LHCN-M2 (cell line): Measurements from ENCODE around the gene DISP3. TPM values are rescaled to one million over a fixed set of nuclear protein-coding genes. Genes with fewer than 3 reads are reported as not detected.

Experiments
- DNase-seq: peaks from one replicate; pipeline ENCODE4 v3.0.0-alpha.2; 2012; ENCODE audit warnings: low read depth
- total RNA-seq: library from RNA; depleted of rRNA; stranded (reverse); fragments of >200 nt; gene quantifications from 2 replicates; pipeline ENCODE4 v1.2.3, GENCODE V29; 2014

DISP3 gene
- total RNA-seq, 1 experiment from 2014 or later: not detected

DNA sequence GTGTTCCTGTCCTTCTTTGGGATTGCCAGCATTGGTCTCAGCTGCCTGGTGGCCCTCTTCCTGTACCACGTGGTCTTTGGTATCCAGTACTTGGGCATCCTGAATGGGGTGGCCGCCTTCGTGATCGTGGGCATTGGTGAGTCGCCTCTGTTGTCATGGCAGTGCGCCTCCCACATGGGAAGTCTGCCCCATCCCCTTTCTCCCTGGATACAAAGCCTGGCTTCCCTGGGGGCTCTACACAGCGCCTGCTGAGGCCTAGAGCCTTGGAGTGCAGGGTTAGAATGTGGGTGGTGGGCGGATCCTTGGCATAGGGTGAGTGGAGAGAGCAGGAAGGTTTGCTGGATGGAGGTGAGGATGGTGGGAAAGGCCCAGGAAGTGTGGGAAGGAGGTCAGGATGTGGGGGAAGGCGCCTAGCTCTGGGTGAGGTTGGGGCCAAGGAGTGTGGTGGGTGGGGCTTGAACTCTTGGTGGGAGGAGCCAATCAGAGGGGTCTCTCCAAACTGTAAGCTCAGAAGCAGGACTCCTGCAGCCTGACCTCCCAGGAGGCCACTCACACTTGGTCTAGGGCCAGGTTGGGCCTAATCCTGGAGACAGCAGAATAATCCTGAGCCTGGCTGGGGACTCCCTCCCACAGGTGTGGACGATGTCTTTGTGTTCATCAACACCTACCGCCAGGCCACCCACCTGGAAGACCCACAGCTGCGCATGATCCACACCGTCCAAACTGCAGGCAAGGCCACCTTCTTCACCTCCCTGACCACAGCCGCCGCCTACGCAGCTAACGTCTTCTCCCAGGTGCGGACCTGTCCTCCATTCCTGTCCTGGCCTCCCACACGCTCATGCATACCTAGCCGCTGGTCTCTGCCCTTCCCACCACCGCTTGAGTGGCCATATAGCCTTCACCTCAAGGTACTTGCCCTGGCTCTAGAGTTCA, 36.7 kb downstream of the DISP3 start:
- no peak for DNase-seq

GRCh38 chr1:11516961-11517635, 38.1 kb downstream of the DISP3 start:
- no peak for DNase-seq

GRCh38 chr1:11518016-11518701, 39.2 kb downstream of the DISP3 start:
- no peak for DNase-seq

- no peak for DNase-seq
Observed at GRCh38 chr1:11518791-11519628, 40.1 kb downstream of the DISP3 start.

DNA sequence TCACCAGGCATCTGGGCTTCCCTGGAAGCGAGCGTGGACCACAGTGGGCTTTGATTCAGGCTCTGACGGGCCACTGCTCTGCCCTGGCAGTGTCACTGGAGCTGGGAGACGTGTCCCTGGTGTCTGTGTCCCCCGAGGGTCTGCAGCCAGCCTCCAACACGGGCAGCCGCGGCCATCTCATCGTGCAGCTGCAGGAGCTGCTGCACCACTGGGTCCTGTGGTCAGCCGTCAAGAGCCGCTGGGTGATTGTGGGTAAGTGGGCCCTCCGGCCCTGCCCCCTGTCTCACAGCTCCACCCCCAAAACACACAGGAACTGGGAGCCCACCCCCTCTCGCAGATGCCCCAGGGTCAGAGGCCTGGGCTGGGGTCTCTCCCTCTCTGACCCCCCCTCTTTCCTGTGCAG, 40.7 kb downstream of the DISP3 start:
- DNase-seq: no peak

- no peak for DNase-seq
Observed at GRCh38 chr1:11520531-11521233, 41.7 kb downstream of the DISP3 start.

DNA sequence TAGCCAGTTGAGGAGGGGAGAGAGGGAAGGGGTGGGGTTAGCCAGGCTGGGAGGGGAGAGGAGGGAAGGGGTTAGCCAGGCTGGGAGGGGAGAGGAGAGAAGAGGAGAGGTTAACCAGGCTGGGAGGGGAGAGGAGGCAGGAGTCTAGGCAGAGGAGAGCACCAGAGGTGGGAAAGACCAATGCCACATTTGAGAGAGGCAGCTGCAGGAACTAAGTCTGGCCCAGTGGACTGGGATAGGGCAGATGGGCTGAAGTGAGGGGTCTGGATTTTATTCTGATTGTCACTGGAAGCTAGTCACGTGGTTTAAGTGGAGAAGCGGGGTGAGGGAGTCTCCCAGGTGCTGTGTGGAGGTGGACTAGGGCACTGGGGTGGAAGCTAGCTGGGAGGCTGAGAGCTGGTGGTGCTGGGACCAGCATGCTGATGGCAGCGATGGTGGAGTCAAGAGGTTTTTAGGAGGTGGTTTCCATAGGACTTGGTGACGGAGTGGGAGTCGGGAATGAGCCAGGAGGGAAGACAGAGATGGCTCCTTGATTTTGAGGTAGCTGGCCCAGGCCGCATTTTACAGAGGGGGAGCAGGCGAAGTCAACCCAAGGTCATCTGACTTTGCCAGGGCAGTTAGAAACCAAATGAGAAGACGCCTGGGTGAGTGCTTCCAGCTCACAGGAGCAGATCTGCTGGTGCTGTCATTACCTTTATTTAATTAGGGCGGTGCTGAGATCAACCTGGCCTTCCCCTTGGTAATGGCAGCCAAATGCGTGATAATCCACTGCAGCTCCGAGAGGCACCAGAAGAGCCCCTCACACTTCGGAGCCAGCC, 42.8 kb downstream of the DISP3 start:
- no peak for DNase-seq

DNA sequence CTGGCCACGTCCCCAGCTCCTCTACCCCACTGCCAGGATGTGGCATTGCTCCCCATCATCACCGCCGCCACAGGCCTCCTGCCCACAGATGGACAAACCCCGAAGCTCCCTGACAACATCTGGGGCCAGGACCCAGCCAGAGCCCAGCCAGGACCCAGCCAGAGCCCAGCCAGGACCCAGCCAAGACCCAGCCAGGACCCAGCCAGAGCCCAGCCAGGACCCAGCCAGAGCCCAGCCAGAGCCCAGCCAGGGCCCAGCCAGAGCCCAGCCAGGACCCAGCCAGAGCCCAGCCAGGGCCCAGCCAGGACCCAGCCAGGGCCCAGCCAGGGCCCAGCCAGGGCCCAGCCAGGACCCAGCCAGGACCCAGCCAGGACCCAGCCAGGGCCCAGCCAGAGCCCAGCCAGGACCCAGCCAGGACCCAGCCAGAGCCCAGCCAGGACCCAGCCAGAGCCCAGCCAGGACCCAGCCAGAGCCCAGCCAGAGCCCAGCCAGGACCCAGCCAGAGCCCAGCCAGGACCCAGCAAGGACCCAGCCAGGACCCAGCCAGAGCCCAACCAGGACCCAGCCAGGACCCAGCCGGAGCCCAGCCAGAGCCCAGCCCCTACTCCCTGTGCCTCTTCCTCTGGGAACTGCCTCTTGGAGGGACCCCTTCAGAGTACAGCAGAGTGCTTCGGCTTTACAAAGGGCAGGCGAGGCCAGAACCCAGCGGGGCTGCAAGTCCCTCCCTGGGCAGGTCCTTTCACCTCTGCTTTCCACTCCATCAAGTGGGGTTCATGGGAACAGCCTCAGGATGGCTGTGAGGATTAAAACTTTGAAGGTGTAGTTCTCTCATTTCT, 43.7 kb downstream of the DISP3 start:
- no peak for DNase-seq

DNA sequence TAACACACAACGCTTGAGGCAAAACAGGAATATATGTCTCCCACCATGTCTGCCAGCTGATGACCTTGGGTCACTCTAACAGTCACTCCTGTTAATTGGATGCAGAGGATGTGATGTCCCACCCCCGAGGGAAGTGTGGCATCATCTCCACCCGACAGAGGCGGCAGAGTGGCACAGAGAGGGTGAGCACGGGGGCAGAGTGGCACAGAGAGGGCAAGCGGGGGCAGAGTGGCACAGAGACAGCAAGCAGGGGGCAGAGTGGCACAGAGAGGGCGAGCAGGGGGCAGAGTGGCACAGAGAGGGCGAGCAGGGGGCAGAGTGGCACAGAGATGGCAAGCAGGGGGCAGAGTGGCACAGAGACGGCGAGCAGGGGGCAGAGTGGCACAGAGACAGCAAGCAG, 44.3 kb downstream of the DISP3 start:
- no peak for DNase-seq

DNA sequence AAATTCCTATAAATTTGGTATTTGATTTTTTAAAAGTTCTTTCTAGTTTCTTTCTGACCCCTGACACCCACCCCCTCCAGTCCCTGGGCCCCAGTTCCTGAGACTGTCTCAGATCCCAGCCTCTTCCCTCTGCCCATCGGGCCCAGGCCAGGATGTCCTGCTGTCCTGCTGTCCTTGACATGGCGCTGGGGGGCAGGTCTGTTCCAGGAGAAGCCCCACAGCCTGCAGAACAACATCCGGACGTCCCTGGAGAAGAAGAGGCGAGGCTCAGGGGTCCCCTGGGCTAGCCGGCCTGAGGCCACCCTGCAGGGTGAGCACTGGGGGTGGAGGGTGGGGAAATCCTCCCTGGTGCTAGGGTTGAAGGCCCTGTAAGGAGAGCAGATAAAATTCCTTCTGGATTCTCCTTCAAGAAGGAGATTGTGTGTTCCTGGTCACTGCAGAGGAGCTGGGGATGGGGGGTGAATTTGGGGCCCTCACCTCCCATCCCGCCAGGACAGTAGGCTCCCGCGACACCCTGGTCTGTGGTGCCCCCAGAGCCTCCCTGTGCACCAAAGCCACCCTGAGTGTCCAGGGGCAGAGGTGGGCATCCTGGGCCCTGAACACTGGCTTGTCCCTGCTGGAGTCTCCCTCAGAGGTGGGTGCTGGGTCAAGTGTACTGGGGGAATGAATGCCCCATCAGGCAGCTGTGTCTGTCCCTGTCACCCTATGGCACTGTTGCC, 45.0 kb downstream of the DISP3 start:
- no peak for DNase-seq

- DNase-seq: no peak
Observed at GRCh38 chr1:11524465-11525150, 45.7 kb downstream of the DISP3 start.

GRCh38 chr1:11525151-11525505, 46.2 kb downstream of the DISP3 start:
- no peak for DNase-seq

DNA sequence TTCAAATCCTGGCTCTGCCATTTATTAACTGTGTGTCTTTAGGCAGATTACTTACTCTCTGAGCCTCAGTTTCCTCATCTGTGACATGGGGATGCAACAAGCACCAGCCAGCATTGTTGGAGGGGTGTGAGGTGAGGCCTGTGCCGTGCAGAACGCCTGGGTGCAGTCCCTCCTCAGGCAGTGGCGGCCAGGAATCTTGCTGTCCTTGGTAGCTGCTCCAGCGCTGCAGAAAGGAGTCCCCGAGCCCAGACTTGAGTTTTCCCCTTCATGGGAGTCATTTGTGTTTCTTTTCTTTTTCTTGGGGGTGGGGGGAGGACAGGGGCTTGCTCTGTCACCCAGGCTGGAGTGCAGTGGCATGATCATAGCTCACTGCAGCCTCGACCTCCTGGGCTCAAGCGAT, 46.6 kb downstream of the DISP3 start:
- DNase-seq: no peak

GRCh38 chr1:11526071-11526895, 47.3 kb downstream of the DISP3 start:
- DNase-seq: no peak

DNA sequence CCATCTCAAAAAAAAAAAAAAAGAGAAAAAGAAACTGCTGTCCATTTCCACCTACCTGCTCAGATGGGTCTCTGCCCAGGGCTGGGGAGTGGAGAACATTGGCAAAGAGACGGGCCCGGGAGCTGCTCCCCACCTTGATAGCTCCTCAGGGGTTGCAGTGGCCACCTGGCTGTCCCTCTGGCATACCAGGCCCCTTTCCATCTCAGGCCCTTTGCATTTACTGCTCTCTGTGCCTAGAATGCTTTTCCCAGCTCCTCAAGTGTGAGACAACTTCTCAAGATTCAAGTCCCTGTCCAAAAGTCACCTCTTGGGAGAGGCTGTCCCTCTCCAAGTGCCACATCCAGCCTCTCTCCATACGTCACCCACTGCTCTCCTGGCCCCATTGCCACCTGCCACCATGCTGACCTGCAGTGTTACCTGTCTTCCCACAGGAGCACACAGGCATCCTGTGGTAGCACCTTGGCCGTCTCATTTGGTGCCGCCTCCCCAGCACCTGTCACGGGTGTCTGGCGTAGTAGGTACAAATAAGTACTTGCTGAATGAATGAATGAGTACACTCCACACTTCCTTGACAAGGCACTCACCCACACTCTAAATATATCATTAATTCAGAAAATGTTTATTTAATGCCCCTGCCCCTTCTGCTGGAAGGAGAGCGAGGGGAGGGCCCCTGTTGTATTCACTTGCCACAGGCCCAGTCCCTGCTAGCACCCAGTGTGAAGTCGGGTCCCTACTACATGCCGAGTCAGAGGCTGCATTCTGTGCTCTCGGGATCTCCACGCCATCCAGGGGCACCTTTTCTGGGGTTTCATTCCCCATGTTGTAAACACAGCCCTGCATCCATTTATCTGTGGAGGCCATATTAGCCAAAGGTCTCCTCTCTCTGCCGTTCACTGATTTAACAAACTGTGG, 48.8 kb downstream of the DISP3 start:
- DNase-seq: no peak
